Measurements from ENCODE around the gene CSF1.

The CSF1 gene

GRCh38 chr1:109882288-109883245, 28.1 kb upstream of the CSF1 start:
- DNase-seq (ENCODE audit: low read depth) = no peak

- DNase-seq (ENCODE audit: low read depth) = no peak
These were observed 27.2 kb upstream of the CSF1 start for GRCh38 chr1:109883248-109883955.

DNA sequence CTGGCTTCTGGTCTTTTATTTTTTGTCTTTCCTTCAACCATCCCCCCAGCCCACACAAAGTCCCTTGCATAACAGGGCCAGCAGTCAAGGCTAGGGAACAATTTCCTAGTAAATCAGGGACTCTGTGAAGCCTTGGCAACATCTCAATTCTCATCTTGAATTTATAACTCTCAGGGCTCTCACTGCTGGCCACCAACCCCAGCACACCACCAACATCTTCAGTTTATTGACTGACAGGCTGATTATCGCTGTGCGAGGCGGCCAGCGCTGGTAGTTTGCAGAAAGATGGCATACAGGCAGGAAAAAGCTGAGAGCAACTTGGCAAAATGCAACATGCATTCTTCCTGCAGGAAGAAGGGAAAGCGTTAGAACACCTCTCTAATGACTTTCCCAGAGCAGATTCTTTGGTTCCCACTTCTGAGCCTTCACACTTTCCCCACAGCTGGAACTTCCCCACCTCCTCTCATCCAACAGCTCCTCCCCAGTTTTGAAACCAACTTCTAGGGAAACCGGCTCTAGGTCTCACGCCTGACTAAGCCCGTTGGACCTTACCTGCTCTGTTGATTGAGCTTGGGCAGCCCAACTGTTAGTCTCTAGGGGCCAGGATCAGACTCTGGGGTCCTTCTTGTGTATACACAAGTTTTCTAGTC, 26.3 kb upstream of the CSF1 start:
- no peak for DNase-seq (ENCODE audit: low read depth)

DNA sequence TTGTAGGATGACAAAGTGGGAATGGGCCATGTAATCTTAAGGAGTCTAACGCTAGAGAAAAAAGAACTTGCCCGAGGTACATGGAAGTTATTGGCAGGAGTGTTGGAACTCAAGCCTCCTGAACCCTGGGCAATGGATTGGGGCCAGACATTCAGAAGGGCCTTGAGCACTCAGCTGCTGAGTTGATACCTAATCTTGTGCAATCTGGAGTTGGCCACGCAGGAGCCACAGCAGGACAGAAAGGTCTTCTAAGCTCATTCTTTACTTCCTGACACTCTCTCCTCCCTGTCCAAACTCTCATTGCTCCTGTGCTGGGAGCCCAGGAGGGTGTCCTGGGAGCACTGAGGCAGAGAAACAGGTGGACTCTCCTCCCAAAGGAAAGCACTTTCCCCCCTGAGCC, 25.1 kb upstream of the CSF1 start:
- DNase-seq (ENCODE audit: low read depth) = no peak

- no peak for DNase-seq (ENCODE audit: low read depth)
These were observed 23.8 kb upstream of the CSF1 start for GRCh38 chr1:109886827-109887226.

DNA sequence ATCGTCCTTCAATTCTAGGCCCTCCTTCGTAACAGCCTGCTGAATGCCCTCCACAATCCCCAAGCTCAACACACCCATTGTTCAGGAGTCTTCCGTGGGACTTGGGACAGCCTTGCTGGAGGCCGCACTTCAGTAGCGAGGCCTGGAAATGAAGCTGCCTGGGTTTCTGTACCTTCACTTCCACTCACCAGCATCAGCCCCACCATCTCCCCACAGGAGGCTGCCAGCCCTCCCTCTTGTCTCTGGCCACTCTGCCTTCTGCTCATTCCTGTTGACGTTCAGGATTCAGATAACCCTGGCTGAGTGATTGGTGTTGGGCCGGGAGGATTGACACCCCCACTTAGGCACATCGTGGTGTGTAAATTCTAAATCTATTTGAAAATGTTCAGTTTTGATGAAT, 23.4 kb upstream of the CSF1 start:
- no peak for DNase-seq (ENCODE audit: low read depth)

- no peak for DNase-seq (ENCODE audit: low read depth)
These were observed 22.8 kb upstream of the CSF1 start for GRCh38 chr1:109887884-109888283.

- DNase-seq (ENCODE audit: low read depth) = no peak
These were observed 21.6 kb upstream of the CSF1 start for GRCh38 chr1:109889094-109889493.

GRCh38 chr1:109890115-109890953, 20.3 kb upstream of the CSF1 start:
- DNase-seq (ENCODE audit: low read depth) = no peak

DNA sequence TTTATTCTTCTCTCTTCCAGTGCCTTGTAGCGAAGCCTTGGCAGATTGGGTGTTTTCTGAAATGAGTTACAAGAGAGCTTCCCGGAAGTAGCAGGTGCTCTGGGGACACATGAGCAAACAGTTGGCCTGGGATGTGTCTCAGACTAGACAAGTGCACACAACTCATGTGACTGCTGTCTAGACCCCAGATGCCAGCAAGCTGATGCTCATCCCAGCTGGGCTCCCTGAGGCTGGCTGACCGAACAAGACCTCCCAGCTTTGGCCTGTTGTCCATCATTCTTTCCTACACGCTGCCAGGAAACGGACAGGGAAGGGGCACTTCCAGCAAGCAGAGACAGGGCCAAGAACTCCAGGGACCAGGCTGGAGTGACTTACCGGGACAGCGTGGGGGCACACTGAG, 18.7 kb upstream of the CSF1 start:
- no peak for DNase-seq (ENCODE audit: low read depth)

- no peak for DNase-seq (ENCODE audit: low read depth)
These were observed 17.9 kb upstream of the CSF1 start for GRCh38 chr1:109892561-109893368.

- DNase-seq (ENCODE audit: low read depth) = no peak
These were observed 17.0 kb upstream of the CSF1 start for GRCh38 chr1:109893532-109894171.

DNA sequence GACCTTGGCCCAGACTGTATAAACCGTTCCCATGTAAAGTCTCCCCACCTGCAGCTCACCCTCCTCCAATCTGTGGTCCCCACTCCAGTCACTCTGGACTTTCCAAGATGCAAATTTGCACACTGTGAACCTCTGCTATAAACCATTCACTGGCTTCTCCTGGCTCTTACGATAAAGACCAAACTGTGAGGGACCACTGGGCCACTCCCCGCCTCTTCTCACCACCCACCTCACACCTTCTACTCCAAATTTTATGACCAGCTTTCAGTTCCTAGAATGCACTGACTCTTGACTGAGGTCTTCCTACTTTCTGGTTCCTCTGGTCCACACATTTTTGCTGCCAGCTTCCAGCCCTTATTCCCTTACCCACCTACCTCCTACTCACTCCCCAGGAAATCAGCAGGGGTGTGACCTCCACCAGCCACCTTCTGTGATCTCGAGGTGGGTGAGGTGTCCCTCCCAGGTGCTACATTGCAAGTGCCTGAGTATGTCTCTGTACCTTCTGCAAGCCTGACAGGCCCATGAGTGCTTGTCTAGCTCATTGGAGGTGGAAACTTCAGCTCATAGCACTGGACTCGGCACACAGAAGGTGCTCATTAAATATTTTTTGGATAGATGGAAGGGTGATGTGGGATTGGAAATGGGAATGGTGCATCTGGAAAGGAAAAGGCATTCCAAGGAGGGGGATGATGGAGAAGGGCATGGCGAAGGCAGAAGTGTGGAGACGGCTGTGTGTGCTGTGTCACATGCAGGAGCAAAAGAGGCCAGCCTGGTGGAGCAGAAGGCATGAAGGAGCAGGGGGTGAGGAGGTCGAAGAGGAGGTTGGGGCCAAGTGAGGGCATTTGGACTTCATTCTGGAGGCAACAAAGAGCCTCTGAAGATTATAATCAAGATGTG, 15.6 kb upstream of the CSF1 start:
- no peak for DNase-seq (ENCODE audit: low read depth)

DNA sequence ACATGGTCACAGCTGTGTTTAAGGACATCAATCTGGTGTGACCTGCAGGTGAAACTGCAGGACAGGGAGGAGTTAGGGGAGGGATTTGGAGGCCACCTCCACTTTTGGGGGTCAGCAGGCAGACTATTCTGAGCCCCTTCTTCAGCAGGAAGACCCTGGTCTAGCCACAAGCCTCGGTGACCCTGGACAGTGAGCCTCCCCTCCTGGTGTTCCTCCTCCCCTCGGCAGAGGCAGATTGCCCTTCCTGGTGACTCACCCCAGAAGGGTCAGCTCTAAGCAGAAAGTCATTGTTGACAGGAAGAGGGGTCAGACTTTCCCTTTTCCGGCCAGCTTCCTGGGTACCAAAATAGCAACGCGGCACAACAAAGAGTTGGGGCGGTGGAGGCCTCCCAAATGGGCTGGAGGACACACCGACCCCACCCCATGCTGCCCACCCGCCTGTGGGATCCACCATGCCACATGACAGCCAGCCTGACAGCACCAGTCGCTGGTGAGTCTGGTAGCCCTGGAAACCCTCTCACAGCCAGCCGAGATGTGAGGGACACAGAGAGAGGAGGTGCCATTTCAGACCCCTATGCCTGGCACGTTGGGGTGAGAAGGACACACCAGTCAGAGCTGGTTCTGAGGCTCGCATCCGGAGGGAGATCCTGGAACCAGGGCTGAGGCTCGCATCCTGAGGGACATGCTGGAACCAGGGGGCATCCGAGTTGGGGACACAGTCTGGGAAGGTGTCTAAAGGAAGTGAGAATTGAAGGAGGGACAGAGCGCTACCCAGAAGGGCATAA, 14.7 kb upstream of the CSF1 start:
- DNase-seq (ENCODE audit: low read depth) = no peak

DNA sequence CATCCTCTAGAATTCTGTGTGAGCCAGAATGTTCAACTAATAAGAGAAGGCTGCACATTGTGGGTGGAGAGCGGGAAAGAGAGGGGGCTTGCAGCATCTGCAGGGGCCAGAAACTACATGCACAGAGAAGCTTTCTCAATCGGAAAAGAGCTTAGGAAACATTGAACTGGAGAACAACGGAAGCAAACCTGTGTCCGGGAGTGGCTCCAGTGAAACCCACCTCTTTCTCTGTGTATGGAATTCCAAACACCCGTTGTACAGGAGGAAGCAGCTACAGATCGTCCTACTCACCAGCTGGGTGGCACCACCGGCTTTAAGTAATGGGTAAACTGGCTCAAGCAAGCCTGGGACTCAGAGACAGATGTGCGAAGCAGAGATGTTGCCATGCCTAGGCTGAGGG, 14.0 kb upstream of the CSF1 start:
- DNase-seq (ENCODE audit: low read depth) = no peak

DNA sequence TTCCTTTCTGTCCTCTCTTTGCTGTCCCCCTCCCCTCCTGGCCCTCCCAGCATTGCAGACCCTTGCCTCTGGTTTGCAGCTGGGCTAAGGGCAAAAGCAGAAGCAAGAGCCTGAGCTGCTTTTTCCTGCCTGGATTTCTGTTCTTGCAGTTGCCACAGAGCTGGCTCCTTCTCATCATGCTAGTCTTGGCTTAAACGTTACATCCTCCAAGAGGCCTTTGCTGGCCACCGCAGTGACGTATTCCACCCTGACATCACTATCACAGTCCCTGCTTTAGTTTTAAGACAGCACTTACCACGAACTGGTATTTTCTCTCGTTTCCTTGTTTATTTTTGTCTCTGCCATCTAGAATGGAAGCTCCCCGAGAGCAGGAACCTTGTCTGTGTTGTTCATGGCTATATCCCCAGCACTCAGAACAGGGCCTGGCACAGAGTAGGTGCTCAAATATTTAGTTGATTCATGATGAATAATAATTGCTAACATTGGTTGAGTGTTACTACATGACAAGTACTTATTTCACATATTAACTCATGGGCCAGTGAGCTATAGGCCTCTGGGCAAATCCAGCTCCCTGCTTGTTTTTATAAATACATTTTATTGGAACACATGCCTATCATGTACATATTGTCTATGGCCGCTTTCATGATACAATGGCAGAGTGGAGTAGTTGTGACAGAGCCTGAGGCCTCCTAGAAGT, 13.2 kb upstream of the CSF1 start:
- DNase-seq (ENCODE audit: low read depth) = no peak

GRCh38 chr1:109898842-109899241, 11.8 kb upstream of the CSF1 start:
- no peak for DNase-seq (ENCODE audit: low read depth)

- no peak for DNase-seq (ENCODE audit: low read depth)
These were observed 9.5 kb upstream of the CSF1 start for GRCh38 chr1:109901141-109901523.

Data from HS-27A (cell line).